GM20000 (cell line): ENCODE data around the gene CDT1.

Experiments
- DNase-seq: peaks from one replicate; pipeline ENCODE4 v3.0.0; 2012; ENCODE audit warnings: low spot score
- CTCF ChIP-seq: IDR thresholded peaks from 2 replicates; pipeline ENCODE4 v1.5.1; 2012; ENCODE audit warnings: mild to moderate bottlenecking, control low read depth; ENCODE audit errors: extremely low read depth, missing control alignments

The CDT1 gene

DNA sequence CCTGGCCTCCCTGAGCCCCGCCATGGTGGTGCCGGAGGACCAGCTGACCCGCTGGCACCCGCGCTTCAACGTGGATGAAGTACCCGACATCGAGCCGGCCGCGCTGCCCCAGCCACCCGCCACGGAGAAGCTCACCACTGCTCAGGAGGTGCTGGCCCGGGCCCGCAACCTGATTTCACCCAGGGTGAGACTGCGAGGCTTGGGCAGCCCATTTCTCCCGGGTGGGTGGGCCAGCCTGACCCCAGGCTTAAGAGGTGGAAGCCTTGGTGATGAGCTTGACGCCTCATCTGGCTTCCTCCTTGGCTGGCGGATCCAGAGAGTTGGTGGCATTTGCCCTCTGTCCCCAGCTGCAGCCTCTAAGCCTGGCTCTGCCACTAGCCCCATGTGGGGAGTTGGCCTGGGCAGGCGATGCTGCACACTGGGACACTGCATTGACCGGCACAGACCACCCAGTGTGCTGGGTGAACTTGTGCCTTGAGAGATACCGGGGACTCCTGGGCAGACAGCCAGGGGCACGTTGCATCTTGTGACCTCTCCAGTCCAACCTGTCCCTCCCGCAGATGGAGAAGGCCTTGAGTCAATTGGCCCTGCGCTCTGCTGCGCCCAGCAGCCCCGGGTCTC, 3.0 kb downstream of the CDT1 start:
- TF ChIP-seq CTCF: no peak

DNA sequence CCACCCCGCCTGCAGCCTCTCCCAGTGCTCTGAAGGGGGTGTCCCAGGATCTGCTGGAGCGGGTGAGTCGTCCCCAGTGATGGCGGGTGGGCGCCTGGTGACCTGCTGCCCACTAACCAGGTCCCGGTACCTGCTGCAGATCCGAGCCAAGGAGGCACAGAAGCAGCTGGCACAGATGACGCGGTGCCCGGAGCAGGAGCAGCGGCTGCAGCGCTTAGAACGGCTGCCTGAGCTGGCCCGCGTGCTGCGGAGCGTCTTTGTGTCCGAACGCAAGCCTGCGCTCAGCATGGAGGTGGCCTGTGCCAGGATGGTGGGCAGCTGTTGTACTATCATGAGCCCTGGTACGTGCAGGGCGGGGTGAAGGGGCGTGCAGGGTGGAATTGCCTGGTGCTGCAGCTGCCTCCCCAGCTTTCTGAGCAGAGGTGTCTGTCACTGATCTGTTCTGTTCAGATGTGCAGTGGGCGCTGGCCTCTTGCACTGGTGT, 3.6 kb downstream of the CDT1 start:
- DNase-seq: no peak
- no peak for TF ChIP-seq CTCF

More for the DNA sequence above, 3.0 kb downstream of the CDT1 start:
- DNase-seq: no peak

DNA sequence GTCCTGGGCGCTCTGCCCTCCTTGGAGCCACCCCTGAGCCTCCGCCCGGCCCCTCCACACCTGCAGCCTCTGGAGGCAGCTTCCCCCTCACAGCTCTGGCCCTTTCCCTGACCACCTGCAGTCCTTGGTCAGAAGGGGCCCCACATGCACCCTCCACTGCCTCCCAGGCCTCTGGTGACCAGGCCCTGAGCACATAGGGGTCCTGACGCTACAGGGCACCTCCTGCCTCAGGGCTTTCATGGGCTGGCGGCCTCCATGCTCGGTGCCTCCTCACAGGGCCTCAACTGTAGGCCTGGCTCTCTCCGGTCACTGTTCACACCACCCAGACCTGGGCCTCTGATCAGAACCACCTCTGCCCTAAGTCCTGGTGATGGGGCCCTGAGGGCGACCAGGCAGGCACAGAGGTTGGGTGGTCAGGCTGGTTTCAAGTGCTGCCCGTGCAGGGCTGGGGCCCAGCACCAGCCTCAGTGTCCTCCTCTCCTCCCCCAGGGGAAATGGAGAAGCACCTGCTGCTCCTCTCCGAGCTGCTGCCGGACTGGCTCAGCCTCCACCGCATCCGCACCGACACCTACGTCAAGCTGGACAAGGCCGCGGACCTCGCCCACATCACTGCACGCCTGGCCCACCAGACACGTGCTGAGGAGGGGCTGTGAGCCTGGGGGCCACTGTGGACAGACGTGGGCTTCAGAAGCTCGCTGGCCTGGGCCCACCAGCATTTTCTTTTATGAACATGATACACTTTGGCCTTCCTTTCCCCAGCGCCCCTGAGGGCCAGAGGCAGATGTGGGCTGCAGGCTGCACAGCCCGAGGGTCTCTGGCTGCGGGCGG, 4.3 kb downstream of the CDT1 start:
- DNase-seq: no peak
- TF ChIP-seq CTCF: no peak

- no peak for DNase-seq
- no peak for TF ChIP-seq CTCF
Measured at GRCh38 chr16:88809068-88809675, 5.6 kb downstream of the CDT1 start.

DNA sequence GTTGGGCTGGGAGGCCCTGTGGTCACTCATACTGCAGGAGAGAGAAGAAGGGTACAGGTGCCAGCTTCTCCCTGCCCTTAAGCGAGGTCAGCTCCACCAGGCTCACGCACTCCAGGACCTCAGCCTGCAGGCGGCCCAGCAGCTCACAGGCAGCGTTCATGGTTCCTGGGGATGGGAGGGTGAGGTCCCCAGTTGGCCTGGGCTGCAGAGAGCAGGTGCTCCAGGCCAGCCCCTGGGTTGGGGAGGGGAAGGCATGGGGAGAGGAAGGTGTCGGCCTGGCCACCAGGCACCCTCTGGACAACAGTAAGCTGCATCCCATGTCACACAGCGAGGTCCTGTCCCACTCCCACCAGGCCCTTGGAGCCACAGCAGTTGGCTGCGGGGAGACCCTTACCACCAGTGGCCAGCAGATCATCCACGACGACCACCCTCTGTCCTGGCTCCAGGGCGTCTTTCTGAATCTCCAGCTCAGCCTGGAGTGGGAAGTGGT, 6.1 kb downstream of the CDT1 start:
- TF ChIP-seq CTCF: no peak
- DNase-seq: no peak

GRCh38 chr16:88810166-88810911, 6.8 kb downstream of the CDT1 start:
- no peak for DNase-seq
- TF ChIP-seq CTCF: no peak
